CD4-positive, CD25-positive, alpha-beta regulatory T cell (primary cell): ENCODE results near the gene CRYBG2. TPM values are rescaled to one million over a fixed set of nuclear protein-coding genes. Genes with fewer than 3 reads are reported as not detected.
A peak's percentile ranks its signal among the peaks of the same experiment; 100 is the strongest.

Experiments used
- ATAC-seq, 2 donors: fragments of 150-1000 bp; cut with Tn5 transposase; one replicate each; pipeline ENCODE4 v1.10.0; 2021; ENCODE audit warnings: low read depth in 2 of 2, moderate number of reproducible peaks in 2 of 2, moderate library complexity in 1 of 2
- DNase-seq, 3 donors: peaks; one replicate each; pipeline versions ENCODE4 v3.0.0 to v3.0.0-alpha.2; 2012 to 2022; ENCODE audit warnings: mixed read lengths in 1 of 3
- H3K27ac ChIP-seq: one replicate; pipeline ENCODE4 v1.7.0; 2013; ENCODE audit warnings: mild to moderate bottlenecking, low read length; ENCODE audit not compliant: insufficient read depth, poor library complexity, severe bottlenecking
- H3K27me3 ChIP-seq: one replicate; pipeline ENCODE4 v1.7.0; 2013; ENCODE audit warnings: low read length; ENCODE audit not compliant: control insufficient read depth, insufficient read depth
- H3K36me3 ChIP-seq: one replicate; pipeline ENCODE4 v1.7.0; 2013; ENCODE audit warnings: mild to moderate bottlenecking, low read length, moderate library complexity; ENCODE audit not compliant: control insufficient read depth, insufficient read depth
- H3K4me1 ChIP-seq: 2 replicates; pipeline ENCODE4 v1.7.0; 2013; ENCODE audit warnings: mild to moderate bottlenecking, low read length; ENCODE audit not compliant: insufficient read depth, control insufficient read depth, poor library complexity, severe bottlenecking
- H3K4me3 ChIP-seq: one replicate; pipeline ENCODE4 v1.7.0; 2013; ENCODE audit warnings: low read depth, mild to moderate bottlenecking, low read length, moderate library complexity
- H3K9me3 ChIP-seq, 2 experiments: 1 replicate in 1 of 2; 2 replicates in 1 of 2; pipeline ENCODE4 v1.7.0; 2013; ENCODE audit warnings: low read length in 2 of 2, mild to moderate bottlenecking in 1 of 2, moderate library complexity in 1 of 2; ENCODE audit not compliant: control insufficient read depth in 2 of 2
- H3K27ac Mint-ChIP-seq, 3 donors: one replicate each; pipeline ENCODE4 v1.8.0; 2020 to 2022; ENCODE audit warnings: mild to moderate bottlenecking in 3 of 3, mixed read lengths in 3 of 3, moderate library complexity in 2 of 3
- H3K27me3 Mint-ChIP-seq: one replicate; pipeline ENCODE4 v1.8.0; 2022; ENCODE audit warnings: mild to moderate bottlenecking, mixed read lengths
- H3K36me3 Mint-ChIP-seq: one replicate; pipeline ENCODE4 v1.8.0; 2020; ENCODE audit warnings: mixed read lengths
- H3K4me1 Mint-ChIP-seq, 4 donors: one replicate each; pipeline ENCODE4 v1.8.0; 2020 to 2022; ENCODE audit warnings: mixed read lengths in 4 of 4, mild to moderate bottlenecking in 1 of 4
- H3K4me3 Mint-ChIP-seq, 4 donors: one replicate each; pipeline ENCODE4 v1.8.0; 2020 to 2022; ENCODE audit warnings: mild to moderate bottlenecking in 4 of 4, mixed read lengths in 4 of 4, moderate library complexity in 3 of 4
- H3K9me3 Mint-ChIP-seq, 7 donors: one replicate each; pipeline ENCODE4 v1.8.0; 2020 to 2022; ENCODE audit warnings: mixed read lengths in 7 of 7, mild to moderate bottlenecking in 3 of 7, moderate library complexity in 2 of 7
- polyA plus RNA-seq, 4 donors: library from polyadenylated mRNA; unstranded; fragments of 300-500 nt; fragmentation: Illumina TruSeq; gene quantifications; one replicate each; pipeline ENCODE4 v1.2.3, GENCODE V29; 2021
- total RNA-seq: library from RNA; stranded (reverse); gene quantifications from one replicate; pipeline ENCODE4 v1.2.3, GENCODE V29; 2022

The CRYBG2 gene
- total and polyA plus RNA-seq, 5 donors from 2014 or later, result 1.0 to 2.3 (median 1.7) TPM; not detected in 1

DNA sequence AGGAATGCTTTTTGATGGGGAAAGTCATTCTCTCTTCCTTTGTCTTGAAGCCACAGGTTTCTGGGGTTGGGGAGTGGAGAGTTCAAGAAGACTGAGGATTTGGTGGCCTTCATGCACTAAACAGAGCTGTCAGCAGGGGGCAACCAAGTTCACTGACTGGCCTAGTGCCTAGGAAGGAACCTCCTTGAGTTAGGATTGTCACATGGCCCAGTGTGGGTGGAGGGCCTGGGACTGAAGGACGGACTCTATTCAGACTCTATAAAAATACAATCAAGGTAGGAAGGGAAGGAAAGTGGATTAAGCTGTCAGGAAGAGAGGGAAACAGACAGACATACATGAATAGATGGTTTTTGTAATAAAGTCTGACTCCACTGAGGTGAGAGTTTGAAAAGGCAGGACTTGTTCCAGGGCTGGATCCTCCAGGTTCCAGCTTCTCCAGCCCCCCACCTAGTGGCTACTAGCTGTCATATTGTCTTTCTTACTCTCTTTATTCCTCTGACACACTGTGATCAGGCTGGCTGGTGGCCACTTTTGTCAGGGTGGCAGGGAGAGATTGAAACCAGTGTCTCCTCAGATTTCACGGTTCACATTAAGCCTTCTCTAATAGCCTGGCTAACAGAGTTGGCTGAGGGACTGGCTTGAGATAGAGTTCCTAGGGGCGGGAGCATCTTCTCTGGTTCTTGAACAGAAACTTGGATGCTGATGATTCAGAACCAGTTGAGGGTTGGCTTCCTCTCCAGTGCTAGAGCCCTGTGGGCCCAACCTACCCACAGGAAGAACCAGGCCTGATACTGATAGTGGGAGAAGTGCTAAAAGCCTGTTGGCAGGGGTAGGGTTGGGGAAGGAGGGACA lies 78.1 kb downstream of the CRYBG2 start:
- H3K27ac Mint-ChIP-seq, result peak overlapping the region; percentile 82 to 99 (median 90)
- H3K36me3 Mint-ChIP-seq, result peaks cover 24% of the 10 kb centered on the region
- Histone ChIP-seq H3K27ac (peak overlapping the region; percentile 93), H3K36me3 (peaks cover 23% of the 10 kb centered on the region), H3K4me1 (peaks cover 53% of the 10 kb centered on the region), H3K27me3 (no peaks in the 10 kb centered on the region), H3K4me3 (peak overlapping the region; percentile 35), H3K9me3 (no peaks in the 10 kb centered on the region)
- ATAC-seq (peak; percentile 26 to 69), DNase-seq (peak; percentile 66 to 87 (median 71))
- peaks cover 14 to 47% (median 30%) of the 10 kb centered on the region in 4 donors for H3K4me1 Mint-ChIP-seq
- H3K4me3 Mint-ChIP-seq, result peak overlapping the region; percentile 69 to 86 (median 82)
- no peaks in the 10 kb centered on the region for H3K27me3 Mint-ChIP-seq
- no peaks in the 10 kb centered on the region for H3K9me3 Mint-ChIP-seq

- Mint-ChIP-seq H3K4me1 (peaks cover 14 to 44% (median 30%) of the 10 kb centered on the region in 4 donors), H3K9me3 (no peaks in the 10 kb centered on the region), H3K36me3 (peaks cover 26% of the 10 kb centered on the region), H3K27ac (no peak overlapping the region), H3K4me3 (no peak overlapping the region), H3K27me3 (no peaks in the 10 kb centered on the region)
- no peaks in the 10 kb centered on the region for H3K27me3 ChIP-seq
- H3K27ac ChIP-seq, result no peak overlapping the region
- no peak overlapping the region for H3K4me3 ChIP-seq
- ATAC-seq (no peak), DNase-seq (no peak)
- no peaks in the 10 kb centered on the region for H3K9me3 ChIP-seq
- H3K36me3 ChIP-seq, result peaks cover 31% of the 10 kb centered on the region
- H3K4me1 ChIP-seq, result peaks cover 45% of the 10 kb centered on the region
These were observed 79.0 kb downstream of the CRYBG2 start for GRCh38 chr1:26274801-26275425.

Other genes starting within 250 kb of the CRYBG2 start
- gene PDIK1L, start 242.3 kb downstream of the CRYBG2 start, total RNA-seq, result 11.1 TPM
- gene PDIK1L, start 242.3 kb downstream of the CRYBG2 start, polyA plus RNA-seq, result 1 to 10 TPM; 5.1 to 9.2 (median 6.5) TPM
- gene FAM110D, start 195.1 kb downstream of the CRYBG2 start, total RNA-seq, result not detected
- gene FAM110D, start 195.1 kb downstream of the CRYBG2 start, polyA plus RNA-seq, result not detected
- gene C1orf232, start 185.2 kb downstream of the CRYBG2 start, total RNA-seq, result not detected
- gene C1orf232, start 185.2 kb downstream of the CRYBG2 start, polyA plus RNA-seq, result not detected
- gene ZNF593, start 184.2 kb downstream of the CRYBG2 start, total RNA-seq, result 16.8 TPM
- gene ZNF593, start 184.2 kb downstream of the CRYBG2 start, polyA plus RNA-seq, result 10 to 100 TPM; 40.3 to 65.6 (median 47.5) TPM
- not detected for gene ZNF593OS, start 182.3 kb downstream of the CRYBG2 start, total RNA-seq
- gene ZNF593OS, start 182.3 kb downstream of the CRYBG2 start, polyA plus RNA-seq, result 1 to 10 TPM in 2 of 4 donors, under 1 TPM in 1, not detected in 1; 0.53 to 1.3 (median 1.1) TPM
- gene CNKSR1, start 176.6 kb downstream of the CRYBG2 start, total RNA-seq, result 7.0 TPM
- 1 to 10 TPM in 3 of 4 donors, under 1 TPM in 1; 0.53 to 2.9 (median 2.1) TPM for gene CNKSR1, start 176.6 kb downstream of the CRYBG2 start, polyA plus RNA-seq
- gene CATSPER4, start 163.5 kb downstream of the CRYBG2 start, total RNA-seq, result not detected
- gene CATSPER4, start 163.5 kb downstream of the CRYBG2 start, polyA plus RNA-seq, result not detected
- gene CEP85, start 119.9 kb downstream of the CRYBG2 start, total RNA-seq, result 18.0 TPM
- 1 to 10 TPM; 6.5 to 9.8 (median 7.7) TPM for gene CEP85, start 119.9 kb downstream of the CRYBG2 start, polyA plus RNA-seq
- 404 TPM for gene SH3BGRL3, start 74.0 kb downstream of the CRYBG2 start, total RNA-seq
- gene SH3BGRL3, start 74.0 kb downstream of the CRYBG2 start, polyA plus RNA-seq, result 1,000 to 10,000 TPM; 1,085 to 1,853 (median 1,299) TPM
- gene UBXN11, start 47.5 kb downstream of the CRYBG2 start, total RNA-seq, result 30.8 TPM
- 10 to 100 TPM in 3 of 4 donors, 1 to 10 TPM in 1; 8.1 to 15.2 (median 11.0) TPM for gene UBXN11, start 47.5 kb downstream of the CRYBG2 start, polyA plus RNA-seq
- gene CD52, start 36.2 kb downstream of the CRYBG2 start, total RNA-seq, result 1,528 TPM
- over 10,000 TPM in 2 of 4 donors, 1,000 to 10,000 TPM in 2; 9,467 to 12,173 (median 10,919) TPM for gene CD52, start 36.2 kb downstream of the CRYBG2 start, polyA plus RNA-seq
- gene ZNF683, start 18.6 kb upstream of the CRYBG2 start, total RNA-seq, result not detected
- gene ZNF683, start 18.6 kb upstream of the CRYBG2 start, polyA plus RNA-seq, result under 1 TPM in 2 of 4 donors, not detected in 2; 0.25 to 0.55 TPM
- gene LIN28A, start 56.7 kb upstream of the CRYBG2 start, total RNA-seq, result not detected
- not detected for gene LIN28A, start 56.7 kb upstream of the CRYBG2 start, polyA plus RNA-seq
- gene DHDDS, start 78.2 kb upstream of the CRYBG2 start, total RNA-seq, result 40.3 TPM
- gene DHDDS, start 78.2 kb upstream of the CRYBG2 start, polyA plus RNA-seq, result 10 to 100 TPM; 24.1 to 31.2 (median 25.6) TPM
- 323 TPM for gene HMGN2, start 118.3 kb upstream of the CRYBG2 start, total RNA-seq
- 1,000 to 10,000 TPM in 1 of 4 donors, 100 to 1,000 TPM in 3; 899 to 1,017 (median 929) TPM for gene HMGN2, start 118.3 kb upstream of the CRYBG2 start, polyA plus RNA-seq
- gene RPS6KA1, start 175.6 kb upstream of the CRYBG2 start, total RNA-seq, result 97.4 TPM
- gene RPS6KA1, start 175.6 kb upstream of the CRYBG2 start, polyA plus RNA-seq, result 100 to 1,000 TPM; 168 to 218 (median 175) TPM